OCI-LY3 (cell line): ENCODE results near the gene SOCS1.

ENCODE experiments used
- EZH2phosphoT487 ChIP-seq: fragments of 200-600 bp; shearing (Covaris generic); IDR thresholded peaks from 2 replicates; pipeline ENCODE4 v1.6.1; 2018; ENCODE audit warnings: antibody characterized with exemption, mixed run types, low read depth
- TF ChIP-seq, protein P1 (sequence below): fragments of 200-600, 300-600 bp; sonication (generic); IDR thresholded peaks from 2 replicates; pipeline ENCODE4 v1.5.1; 2014; ENCODE audit warnings: antibody characterized with exemption, low read length, low read depth

DNA sequence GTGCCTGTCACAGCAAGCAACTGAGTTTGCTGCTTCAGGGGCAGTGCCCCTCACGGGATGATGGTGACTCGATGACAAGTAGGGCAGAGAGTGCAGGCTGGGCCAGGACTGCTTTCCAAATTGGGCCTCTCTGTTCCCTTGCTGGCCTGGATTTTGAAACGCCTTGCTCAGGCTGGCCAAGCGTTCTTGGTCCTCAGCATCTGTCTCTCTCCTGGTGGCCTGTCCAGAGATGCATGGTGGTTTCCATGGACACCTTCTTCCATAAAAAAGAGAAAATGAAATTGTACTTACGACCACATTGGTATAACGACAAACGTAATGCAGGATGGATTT is 44.5 kb upstream of the SOCS1 start:
- TF ChIP-seq, protein P1, sequence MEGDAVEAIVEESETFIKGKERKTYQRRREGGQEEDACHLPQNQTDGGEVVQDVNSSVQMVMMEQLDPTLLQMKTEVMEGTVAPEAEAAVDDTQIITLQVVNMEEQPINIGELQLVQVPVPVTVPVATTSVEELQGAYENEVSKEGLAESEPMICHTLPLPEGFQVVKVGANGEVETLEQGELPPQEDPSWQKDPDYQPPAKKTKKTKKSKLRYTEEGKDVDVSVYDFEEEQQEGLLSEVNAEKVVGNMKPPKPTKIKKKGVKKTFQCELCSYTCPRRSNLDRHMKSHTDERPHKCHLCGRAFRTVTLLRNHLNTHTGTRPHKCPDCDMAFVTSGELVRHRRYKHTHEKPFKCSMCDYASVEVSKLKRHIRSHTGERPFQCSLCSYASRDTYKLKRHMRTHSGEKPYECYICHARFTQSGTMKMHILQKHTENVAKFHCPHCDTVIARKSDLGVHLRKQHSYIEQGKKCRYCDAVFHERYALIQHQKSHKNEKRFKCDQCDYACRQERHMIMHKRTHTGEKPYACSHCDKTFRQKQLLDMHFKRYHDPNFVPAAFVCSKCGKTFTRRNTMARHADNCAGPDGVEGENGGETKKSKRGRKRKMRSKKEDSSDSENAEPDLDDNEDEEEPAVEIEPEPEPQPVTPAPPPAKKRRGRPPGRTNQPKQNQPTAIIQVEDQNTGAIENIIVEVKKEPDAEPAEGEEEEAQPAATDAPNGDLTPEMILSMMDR: no peak
- no peak for TF ChIP-seq EZH2phosphoT487
